ENCODE data around the gene SYNCRIP. TPM values are rescaled to one million over a fixed set of nuclear protein-coding genes. Genes with fewer than 3 reads are reported as not detected.

The SYNCRIP gene
- total and polyA plus RNA-seq, 2 of the 13 experiments (the other 11 are each of a cell fraction or from before 2014, with no cell fraction given): 8.1 to 112 TPM

DNA sequence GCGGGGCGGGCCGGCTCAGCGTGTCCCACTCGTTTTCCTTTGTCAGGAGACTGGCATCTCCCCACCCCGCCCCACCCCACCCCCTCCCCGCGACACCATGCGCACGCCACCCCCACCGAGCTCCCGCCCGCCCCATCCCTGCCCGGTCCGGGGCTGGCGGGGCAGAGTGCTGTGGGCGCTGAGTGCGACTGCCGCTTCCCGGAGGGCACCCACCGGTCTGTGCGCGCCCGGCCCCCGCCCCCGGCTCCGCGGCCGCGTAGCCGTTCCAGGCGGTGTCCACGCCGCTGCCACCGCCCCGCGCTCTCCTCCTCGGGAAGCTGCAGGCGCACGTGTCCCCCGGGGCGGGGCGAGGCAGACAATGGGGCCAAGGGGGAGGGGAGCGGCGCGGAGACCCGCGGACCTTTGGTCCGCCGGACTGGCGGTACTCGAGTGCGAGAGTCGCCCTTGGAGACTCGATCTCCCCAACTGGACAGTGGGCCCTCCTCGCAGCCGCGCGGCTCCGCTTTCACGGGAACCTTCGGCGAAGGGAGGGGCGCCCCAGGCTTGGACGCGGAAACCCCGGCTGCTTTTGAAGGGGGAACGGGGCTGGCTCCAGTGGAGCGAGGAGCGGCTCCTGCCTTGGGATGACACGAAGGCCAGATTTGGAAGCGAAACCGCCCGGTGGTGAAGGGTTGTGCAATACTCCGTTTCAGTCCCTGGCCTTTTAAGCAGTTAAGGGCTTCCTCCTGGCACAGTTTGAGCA lies 1.0 kb upstream of the SYNCRIP start (continued):
- TF ChIP-seq, protein P1, sequence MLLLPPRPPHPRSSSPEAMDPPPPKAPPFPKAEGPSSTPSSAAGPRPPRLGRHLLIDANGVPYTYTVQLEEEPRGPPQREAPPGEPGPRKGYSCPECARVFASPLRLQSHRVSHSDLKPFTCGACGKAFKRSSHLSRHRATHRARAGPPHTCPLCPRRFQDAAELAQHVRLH (CRISPR knock-in tag; IDR thresholded peaks at IDR 0.05; ENCODE audit: borderline replicate concordance, low read depth): peak; percentile 69; the same call in 1 of the 2 replicates
- TF ChIP-seq, protein P2, sequence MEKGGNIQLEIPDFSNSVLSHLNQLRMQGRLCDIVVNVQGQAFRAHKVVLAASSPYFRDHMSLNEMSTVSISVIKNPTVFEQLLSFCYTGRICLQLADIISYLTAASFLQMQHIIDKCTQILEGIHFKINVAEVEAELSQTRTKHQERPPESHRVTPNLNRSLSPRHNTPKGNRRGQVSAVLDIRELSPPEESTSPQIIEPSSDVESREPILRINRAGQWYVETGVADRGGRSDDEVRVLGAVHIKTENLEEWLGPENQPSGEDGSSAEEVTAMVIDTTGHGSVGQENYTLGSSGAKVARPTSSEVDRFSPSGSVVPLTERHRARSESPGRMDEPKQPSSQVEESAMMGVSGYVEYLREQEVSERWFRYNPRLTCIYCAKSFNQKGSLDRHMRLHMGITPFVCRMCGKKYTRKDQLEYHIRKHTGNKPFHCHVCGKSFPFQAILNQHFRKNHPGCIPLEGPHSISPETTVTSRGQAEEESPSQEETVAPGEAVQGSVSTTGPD (CRISPR knock-in tag; IDR thresholded peaks at IDR 0.05): peak; percentile 81
- TF ChIP-seq HES4 (CRISPR knock-in tag; IDR thresholded peaks at IDR 0.05; ENCODE audit: borderline replicate concordance) (no peak), ELF3 (CRISPR knock-in tag; IDR thresholded peaks at IDR 0.05) (no peak), SUZ12 (IDR thresholded peaks at IDR 0.05; ENCODE audit: low read depth, low read length) (no peak), ATM (IDR thresholded peaks at IDR 0.05; ENCODE audit: borderline replicate concordance) (no peak), FOXK2 (IDR thresholded peaks at IDR 0.05) (no peak), HIVEP1 (CRISPR knock-in tag; IDR thresholded peaks at IDR 0.05) (peak; percentile 89), WIZ (CRISPR knock-in tag; IDR thresholded peaks at IDR 0.05) (no peak), CREB1 (IDR thresholded peaks at IDR 0.05) (no peak), CREB1 (CRISPR knock-in tag; IDR thresholded peaks at IDR 0.05) (0 out of 2 replicates have a peak, but pooled peaks have one; percentile 32), ZNF616 (CRISPR knock-in tag; IDR thresholded peaks at IDR 0.05; ENCODE audit: low read depth) (0 out of 2 replicates have a peak, but pooled peaks have one; percentile 65), ZNF180 (CRISPR knock-in tag; IDR thresholded peaks at IDR 0.05; ENCODE audit: borderline replicate concordance, low read depth) (no peak), HNRNPUL1 (IDR thresholded peaks at IDR 0.05; ENCODE audit: low read depth, low read length) (no peak), HOXA9 (CRISPR knock-in tag; IDR thresholded peaks at IDR 0.05; ENCODE audit: borderline replicate concordance) (peak; percentile 88; the same call in 1 of the 2 replicates)
- TF ChIP-seq, protein P3, sequence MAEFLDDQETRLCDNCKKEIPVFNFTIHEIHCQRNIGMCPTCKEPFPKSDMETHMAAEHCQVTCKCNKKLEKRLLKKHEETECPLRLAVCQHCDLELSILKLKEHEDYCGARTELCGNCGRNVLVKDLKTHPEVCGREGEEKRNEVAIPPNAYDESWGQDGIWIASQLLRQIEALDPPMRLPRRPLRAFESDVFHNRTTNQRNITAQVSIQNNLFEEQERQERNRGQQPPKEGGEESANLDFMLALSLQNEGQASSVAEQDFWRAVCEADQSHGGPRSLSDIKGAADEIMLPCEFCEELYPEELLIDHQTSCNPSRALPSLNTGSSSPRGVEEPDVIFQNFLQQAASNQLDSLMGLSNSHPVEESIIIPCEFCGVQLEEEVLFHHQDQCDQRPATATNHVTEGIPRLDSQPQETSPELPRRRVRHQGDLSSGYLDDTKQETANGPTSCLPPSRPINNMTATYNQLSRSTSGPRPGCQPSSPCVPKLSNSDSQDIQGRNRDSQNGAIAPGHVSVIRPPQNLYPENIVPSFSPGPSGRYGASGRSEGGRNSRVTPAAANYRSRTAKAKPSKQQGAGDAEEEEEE (CRISPR knock-in tag; IDR thresholded peaks at IDR 0.05; ENCODE audit: borderline replicate concordance): no peak; the same call in 1 of the 2 replicates
- TF ChIP-seq, protein P4, sequence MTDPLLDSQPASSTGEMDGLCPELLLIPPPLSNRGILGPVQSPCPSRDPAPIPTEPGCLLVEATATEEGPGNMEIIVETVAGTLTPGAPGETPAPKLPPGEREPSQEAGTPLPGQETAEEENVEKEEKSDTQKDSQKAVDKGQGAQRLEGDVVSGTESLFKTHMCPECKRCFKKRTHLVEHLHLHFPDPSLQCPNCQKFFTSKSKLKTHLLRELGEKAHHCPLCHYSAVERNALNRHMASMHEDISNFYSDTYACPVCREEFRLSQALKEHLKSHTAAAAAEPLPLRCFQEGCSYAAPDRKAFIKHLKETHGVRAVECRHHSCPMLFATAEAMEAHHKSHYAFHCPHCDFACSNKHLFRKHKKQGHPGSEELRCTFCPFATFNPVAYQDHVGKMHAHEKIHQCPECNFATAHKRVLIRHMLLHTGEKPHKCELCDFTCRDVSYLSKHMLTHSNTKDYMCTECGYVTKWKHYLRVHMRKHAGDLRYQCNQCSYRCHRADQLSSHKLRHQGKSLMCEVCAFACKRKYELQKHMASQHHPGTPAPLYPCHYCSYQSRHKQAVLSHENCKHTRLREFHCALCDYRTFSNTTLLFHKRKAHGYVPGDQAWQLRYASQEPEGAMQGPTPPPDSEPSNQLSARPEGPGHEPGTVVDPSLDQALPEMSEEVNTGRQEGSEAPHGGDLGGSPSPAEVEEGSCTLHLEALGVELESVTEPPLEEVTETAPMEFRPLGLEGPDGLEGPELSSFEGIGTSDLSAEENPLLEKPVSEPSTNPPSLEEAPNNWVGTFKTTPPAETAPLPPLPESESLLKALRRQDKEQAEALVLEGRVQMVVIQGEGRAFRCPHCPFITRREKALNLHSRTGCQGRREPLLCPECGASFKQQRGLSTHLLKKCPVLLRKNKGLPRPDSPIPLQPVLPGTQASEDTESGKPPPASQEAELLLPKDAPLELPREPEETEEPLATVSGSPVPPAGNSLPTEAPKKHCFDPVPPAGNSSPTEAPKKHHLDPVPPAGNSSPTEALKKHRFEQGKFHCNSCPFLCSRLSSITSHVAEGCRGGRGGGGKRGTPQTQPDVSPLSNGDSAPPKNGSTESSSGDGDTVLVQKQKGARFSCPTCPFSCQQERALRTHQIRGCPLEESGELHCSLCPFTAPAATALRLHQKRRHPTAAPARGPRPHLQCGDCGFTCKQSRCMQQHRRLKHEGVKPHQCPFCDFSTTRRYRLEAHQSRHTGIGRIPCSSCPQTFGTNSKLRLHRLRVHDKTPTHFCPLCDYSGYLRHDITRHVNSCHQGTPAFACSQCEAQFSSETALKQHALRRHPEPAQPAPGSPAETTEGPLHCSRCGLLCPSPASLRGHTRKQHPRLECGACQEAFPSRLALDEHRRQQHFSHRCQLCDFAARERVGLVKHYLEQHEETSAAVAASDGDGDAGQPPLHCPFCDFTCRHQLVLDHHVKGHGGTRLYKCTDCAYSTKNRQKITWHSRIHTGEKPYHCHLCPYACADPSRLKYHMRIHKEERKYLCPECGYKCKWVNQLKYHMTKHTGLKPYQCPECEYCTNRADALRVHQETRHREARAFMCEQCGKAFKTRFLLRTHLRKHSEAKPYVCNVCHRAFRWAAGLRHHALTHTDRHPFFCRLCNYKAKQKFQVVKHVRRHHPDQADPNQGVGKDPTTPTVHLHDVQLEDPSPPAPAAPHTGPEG (CRISPR knock-in tag; IDR thresholded peaks at IDR 0.05): no peak
- TF ChIP-seq, protein P5, sequence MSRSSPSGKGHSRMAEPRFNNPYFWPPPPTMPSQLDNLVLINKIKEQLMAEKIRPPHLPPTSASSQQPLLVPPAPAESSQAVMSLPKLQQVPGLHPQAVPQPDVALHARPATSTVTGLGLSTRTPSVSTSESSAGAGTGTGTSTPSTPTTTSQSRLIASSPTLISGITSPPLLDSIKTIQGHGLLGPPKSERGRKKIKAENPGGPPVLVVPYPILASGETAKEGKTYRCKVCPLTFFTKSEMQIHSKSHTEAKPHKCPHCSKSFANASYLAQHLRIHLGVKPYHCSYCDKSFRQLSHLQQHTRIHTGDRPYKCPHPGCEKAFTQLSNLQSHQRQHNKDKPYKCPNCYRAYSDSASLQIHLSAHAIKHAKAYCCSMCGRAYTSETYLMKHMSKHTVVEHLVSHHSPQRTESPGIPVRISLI (CRISPR knock-in tag; IDR thresholded peaks at IDR 0.05; ENCODE audit: borderline replicate concordance): no peak

Data from HepG2 (cell line).